D341Med (cell line): ENCODE data around the gene NAALADL2.
"Not testable (repeated sequence)": the region's sequence is repeated elsewhere in the genome, so short reads cannot be mapped to it uniquely, and the experiment has no call there.

Experiments used
- DNase-seq: peaks from one replicate; pipeline ENCODE4 v3.0.0; 2012; ENCODE audit warnings: low spot score

The NAALADL2 gene

DNA sequence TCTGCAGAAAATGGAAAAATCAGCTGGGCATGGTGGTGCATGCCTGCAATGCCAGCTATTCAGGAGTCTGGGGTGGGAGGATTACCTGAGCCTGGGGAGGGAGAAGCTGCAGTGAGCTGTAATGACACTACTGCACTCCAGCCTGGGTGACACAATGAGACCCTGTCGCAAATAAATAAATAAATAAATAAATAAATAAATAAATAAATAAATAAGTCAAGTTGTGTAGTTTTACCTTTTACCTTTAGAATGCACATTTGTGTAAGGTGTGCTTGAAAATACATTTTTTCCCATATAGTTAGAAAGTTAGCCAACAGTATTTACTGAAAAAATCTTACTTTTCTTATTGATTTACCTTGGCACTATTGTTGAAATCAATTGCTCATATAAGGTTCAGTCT is 515.6 kb downstream of the NAALADL2 start:
- no peak for DNase-seq

GRCh38 chr3:175378348-175378747 is 519.2 kb downstream of the NAALADL2 start:
- DNase-seq = no peak

DNA sequence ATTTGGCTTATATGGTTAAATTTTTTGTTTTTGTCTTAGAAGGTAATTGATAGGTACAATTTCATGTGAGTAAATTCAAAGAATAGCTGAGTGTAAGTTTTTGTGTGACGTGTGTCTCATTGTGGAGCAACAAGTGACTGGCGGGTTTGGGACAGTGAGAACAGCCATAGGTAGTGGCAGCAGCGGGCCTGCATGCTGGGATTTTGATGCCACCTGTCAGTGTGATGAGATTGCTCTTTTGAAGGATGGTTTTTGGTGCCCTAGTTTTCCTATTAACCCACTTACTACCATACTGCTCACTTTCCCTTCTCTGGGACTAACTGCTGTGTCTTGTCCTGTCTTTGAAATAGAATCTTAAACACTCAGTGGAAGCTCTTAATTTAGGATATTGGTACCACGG is 522.6 kb downstream of the NAALADL2 start:
- no peak for DNase-seq

GRCh38 chr3:175383371-175383770 is 524.2 kb downstream of the NAALADL2 start:
- DNase-seq = no peak

- DNase-seq = no peak
Measured at GRCh38 chr3:175383813-175384212, 524.7 kb downstream of the NAALADL2 start.

GRCh38 chr3:175384569-175384968 is 525.4 kb downstream of the NAALADL2 start:
- DNase-seq = no peak

DNA sequence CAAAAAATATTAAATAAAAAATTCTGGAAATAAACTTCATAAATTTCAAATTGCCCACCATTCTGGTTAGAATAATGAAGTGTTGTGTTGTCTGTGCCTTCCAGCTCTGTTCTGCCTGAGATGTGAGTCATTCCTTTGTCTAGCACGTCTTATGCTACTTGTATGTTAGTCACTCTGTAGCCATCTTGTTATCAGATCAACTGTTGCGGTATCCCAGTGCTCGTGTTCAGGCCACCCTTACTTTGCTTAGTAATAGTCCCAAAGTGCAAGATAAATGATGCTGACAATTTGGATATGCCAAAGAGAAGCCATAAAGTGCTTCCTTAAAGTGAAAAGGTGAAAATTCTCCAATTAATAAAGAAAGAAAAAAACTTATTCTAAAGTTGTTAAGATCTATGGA is 527.5 kb downstream of the NAALADL2 start:
- DNase-seq = no peak

- no peak for DNase-seq
Measured at GRCh38 chr3:175389560-175389959, 530.4 kb downstream of the NAALADL2 start.

DNA sequence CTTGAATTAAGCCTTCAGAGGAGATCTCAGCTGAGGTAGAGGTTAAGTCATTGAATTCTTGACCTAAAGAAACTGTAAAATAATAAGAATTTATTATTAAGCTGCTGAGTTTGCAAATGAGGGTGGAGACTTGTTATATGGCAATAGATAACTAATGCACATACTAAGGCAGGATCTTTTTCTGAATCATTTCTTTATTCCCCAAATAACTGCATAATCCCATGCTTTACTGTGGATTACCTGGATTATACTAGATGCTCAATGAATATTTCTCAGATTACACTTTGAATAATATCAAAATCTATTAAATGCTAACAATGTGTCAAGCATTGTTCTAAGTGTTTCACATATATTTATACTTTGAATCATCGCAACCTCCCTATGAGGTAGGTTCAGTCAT is 532.5 kb downstream of the NAALADL2 start:
- no peak for DNase-seq

DNA sequence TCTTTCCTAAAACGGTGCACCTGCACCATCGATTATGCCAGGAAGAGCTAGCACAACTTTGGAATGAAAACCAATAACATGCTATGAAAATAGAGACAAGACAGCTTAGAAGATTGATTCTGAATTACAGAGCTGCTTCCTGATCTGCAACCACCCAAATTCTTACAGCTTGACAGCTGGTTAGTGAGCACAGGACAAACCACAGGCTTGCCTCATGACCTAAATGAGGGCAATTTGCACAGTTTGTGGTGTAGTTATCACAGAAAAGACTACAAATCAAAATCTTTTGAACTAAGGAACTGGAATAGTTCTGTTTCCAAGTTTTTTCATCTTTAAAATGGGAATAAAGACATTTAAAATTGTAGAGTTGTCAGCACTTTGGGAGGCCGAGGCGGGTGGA is 533.5 kb downstream of the NAALADL2 start:
- DNase-seq = no peak

- DNase-seq = no peak
Measured at GRCh38 chr3:175397372-175397771, 538.2 kb downstream of the NAALADL2 start.

GRCh38 chr3:175398676-175399075 is 539.5 kb downstream of the NAALADL2 start:
- no peak for DNase-seq

DNA sequence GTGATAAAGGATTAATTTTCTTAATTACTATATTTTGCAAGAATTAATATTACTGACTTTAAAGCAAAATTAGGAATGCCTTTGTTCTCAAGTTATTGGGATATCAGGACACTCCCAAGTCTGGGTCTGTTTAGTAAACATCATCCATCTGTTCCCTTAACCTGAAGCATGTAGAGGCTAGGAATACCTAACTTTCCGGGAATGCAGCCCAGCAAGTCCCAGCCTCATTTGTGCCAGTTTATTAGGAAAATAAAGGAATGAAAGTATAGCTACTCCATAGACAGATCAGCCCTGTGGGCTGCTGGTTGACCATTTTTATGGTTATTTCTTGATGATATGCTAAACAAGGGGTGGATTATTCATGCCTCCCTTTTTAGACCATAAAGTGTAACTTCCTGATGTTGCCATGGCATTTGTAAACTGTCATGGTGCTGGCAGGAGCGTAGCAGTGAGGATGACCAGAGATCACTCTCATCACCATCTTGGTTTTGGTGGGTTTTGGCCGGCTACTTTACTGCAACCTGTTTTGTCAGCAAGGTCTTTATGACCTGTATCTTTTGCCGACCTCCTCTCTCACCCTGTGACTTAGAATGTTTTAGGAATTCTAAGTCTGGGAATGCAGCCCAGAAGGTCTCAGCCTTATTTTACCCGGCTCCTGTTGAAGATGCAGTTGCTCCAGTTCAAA is 540.2 kb downstream of the NAALADL2 start:
- DNase-seq = no peak

DNA sequence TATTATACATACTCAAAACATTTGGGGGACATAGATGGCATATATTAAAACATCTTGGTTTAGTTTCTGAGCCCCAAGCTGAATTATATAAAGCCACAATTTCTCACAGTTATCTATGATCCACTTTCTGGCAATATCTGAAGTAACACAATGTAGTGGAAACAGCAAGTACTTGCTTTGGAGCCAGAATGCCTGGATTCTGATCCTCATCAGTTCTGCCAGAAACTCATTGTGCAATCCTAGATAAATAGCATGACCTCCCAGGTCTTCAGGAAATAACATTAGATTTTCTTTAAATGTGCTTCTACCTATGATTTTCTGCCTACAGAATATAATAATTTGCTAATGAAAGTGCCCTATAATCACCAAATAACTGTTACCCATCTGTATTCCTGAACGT is 544.9 kb downstream of the NAALADL2 start:
- DNase-seq = no peak

DNA sequence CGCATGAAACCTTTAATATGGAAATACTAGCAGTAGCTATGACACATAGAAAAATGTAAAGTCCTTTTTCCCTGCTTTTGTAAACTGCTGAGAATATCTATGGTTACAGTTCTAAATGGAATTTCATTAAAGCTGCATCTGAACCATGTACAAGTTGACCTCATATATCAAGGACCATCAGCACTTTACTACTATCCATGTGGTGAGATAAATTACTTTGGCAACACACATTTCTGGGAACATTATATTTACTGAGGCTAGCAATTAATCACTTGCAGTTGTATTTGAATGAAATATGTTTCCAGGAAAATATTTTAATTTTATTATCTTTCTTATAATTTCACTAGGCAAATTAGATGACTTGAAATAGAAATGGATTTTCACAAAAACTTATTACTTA is 545.5 kb downstream of the NAALADL2 start:
- no peak for DNase-seq

- no peak for DNase-seq
Measured at GRCh38 chr3:175410251-175410650, 551.1 kb downstream of the NAALADL2 start.

DNA sequence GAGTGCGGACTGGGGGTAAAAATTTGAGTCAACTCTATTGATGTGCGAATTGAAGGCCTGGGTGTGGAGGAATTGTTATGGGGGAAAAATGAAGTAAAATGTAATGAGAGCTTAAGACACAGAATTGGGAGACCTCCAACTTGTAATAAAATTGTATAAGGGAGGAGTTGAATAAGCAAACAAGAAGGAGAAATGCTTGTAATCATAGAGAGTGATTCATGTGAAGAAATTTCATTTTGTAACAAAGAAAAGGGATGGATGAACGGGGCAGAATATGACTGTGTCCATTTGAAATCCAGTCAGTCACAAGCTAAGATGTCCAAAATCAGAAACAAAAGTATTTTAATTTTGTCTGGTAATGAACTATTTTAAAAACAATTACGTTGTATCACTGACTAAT is 552.3 kb downstream of the NAALADL2 start:
- no peak for DNase-seq

DNA sequence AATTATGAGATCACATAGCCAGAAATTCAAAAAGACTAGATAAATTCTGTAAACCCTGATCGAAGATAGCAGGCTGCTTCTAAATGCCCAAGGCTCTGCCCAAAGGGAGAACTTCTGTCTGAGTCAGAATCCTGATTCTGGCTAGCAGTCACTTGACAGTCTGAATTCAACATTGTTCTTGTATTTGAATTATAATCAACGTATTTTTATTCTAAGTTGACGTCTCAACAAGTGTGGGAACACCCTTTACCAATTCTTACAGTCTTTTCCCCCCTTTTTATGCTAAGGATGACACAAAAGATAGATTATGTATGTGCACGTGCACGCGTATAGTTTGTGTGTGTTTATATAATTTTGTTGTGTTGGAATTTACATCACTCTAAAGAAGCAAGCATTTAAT is 552.8 kb downstream of the NAALADL2 start:
- no peak for DNase-seq

- no peak for DNase-seq
Measured at GRCh38 chr3:175413926-175414325, 554.8 kb downstream of the NAALADL2 start.

- DNase-seq = no peak
Measured at GRCh38 chr3:175416600-175416999, 557.5 kb downstream of the NAALADL2 start.

- no peak for DNase-seq
Measured at GRCh38 chr3:175417426-175417825, 558.3 kb downstream of the NAALADL2 start.

DNA sequence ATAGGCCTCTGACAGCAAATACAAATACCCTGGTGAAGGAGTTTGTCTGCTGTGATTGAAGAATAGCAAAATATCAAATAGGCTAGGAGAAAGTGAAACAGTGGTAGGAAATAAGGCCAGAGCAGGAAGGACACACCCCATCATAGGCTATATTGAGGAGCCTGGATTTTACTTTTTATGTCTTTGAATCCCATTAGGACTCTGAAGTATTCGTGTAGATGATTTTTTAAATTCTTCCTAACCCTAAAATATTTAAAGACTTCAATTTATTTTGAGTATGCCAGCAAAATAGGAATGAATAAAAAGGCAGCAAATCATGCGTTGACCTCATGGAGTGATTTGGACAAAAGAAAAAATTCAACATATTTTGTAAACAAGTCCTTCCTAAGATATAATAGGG is 562.8 kb downstream of the NAALADL2 start:
- DNase-seq = no peak

DNA sequence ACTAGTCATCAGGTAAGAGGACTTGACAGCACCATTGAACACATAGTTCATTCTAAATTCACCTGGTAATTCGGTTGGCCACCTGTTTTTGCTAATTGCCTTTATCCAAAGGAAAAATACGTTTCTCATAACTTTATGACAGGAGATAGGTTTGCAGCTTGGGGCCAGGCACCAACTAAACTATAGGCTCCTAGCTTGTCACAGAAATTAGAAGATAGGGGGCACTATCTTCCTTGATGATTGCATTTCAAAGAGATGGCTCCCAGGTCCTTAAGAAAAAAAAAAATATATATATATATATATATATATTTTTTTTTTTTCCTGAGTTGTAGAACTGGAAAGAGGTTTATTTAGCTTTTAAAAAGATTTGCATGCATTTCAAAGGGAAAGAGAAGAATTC is 563.6 kb downstream of the NAALADL2 start:
- no peak for DNase-seq

DNA sequence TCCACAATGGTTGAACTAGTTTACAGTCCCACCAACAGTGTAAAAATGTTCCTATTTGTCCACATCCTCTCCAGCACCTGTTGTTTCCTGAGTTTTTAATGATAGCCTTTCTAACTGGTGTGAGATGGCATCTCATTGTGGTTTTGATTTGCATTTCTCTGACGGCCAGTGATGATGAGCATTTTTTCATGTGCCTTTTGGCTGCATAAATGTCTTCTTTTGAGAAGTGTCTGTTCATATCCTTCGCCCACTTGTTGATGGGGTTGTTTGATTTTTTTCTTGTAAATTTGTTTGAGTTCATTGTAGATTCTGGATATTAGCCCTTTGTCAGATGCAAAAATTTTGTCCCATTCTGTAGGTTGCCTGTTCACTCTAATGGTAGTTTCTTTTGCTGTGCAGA is 564.7 kb downstream of the NAALADL2 start:
- not testable (repeated sequence) for DNase-seq

DNA sequence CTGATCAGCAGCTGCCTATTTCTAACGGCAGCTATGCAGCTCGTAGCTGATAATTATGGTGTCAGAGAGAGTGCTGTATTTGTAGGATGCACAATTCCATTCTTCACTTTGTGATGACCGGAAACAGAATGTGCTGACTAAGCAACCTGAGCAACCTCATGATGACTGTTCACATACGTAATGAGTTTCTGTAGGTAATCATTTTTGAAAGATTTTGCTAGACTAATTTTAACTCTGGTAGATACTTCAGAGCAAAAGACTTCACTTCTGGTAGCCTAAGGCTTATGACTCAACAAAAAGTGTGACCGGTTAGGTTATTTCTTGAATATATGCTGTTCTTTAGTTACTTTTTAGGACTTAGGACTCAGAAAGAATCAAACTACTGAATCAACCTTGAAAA is 567.7 kb downstream of the NAALADL2 start:
- no peak for DNase-seq
